ENCODE measurements around the gene PNPLA2. TPM values are rescaled to one million over a fixed set of nuclear protein-coding genes. Genes with fewer than 3 reads are reported as not detected.

Gene PNPLA2
- total and polyA plus RNA-seq, 10 of the 15 experiments (the other 5 are each of a cell fraction or from before 2014, with no cell fraction given) = 0.19 to 34.0 (median 8.1) TPM

DNA sequence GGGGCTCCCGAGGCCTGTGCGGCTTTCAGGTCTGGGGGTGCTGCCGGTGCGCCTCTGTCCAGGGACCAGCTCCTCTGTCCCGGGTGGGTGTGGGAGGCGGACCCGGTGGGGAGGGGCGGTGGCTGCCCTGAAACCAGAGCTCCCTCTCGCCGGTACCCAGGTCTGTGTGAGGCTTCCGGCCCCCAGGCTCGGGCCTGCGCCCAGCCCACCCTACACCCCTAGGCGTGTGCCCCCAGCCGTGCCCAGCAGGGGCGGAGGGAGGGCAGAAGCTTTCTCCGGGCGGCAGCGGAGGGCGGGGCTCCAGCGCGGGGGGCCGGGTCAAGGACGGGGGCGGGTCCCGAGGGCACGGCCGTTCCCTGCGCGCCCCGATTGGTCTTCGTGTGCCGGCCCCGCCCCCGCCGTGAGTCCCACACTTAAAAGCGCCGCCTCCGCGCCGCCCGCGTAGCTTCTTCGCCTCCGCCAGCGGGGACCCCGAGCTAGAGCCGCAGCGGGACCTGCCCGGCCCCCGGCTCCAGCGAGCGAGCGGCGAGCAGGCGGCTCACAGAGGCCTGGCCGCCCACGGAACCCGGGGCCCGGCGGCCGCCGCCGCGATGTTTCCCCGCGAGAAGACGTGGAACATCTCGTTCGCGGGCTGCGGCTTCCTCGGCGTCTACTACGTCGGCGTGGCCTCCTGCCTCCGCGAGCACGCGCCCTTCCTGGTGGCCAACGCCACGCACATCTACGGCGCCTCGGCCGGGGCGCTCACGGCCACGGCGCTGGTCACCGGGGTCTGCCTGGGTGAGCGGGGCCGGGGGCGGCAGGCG, 616 bp downstream of the PNPLA2 start (continued):
- TF ChIP-seq CHD4 (IDR thresholded peaks at IDR 0.05) (no peak), NFYA (IDR thresholded peaks at IDR 0.05; ENCODE audit: borderline replicate concordance, low read depth, low read length) (no peak), JUND (IDR thresholded peaks at IDR 0.05; ENCODE audit: low read depth, low read length) (no peak), KAT2A (conservative IDR thresholded peaks at IDR 0.05; ENCODE audit: control insufficient read depth, low read depth, low read length) (no peak), ETV6 (conservative IDR thresholded peaks at IDR 0.05 in 1 of 2, IDR thresholded peaks at IDR 0.05 in 1 of 2; ENCODE audit: borderline replicate concordance in 1 of 2, low read depth in 1 of 2) (no peak), CBX3 (IDR thresholded peaks at IDR 0.05; ENCODE audit: borderline replicate concordance, low read depth) (no peak), ZNF207 (IDR thresholded peaks at IDR 0.05; ENCODE audit: borderline replicate concordance) (peak; percentile 71; the same call in 1 of the 2 replicates), FOXM1 (IDR thresholded peaks at IDR 0.05; ENCODE audit: low read depth, low read length) (no peak), MYC (IDR thresholded peaks at IDR 0.05; ENCODE audit: insufficient read depth, insufficient read length, insufficient replicate concordance, low read length, severe bottlenecking) (no peak), KLF5 (IDR thresholded peaks at IDR 0.05; ENCODE audit: partially characterized antibody) (peak; percentile 64), RFX5 (IDR thresholded peaks at IDR 0.05; ENCODE audit: low read depth, low read length) (no peak), HDAC6 (IDR thresholded peaks at IDR 0.05; ENCODE audit: unreplicated experiment) (no peak), RUNX3 (IDR thresholded peaks at IDR 0.05; ENCODE audit: low read length) (peak; percentile 26; the same call in 1 of the 2 replicates), BHLHE40 (IDR thresholded peaks at IDR 0.05; ENCODE audit: borderline replicate concordance in 1 of 2, low read depth in 2 of 2, low read length in 1 of 2) (peak in 1 of 2 experiments; percentile 50; a peak in 2 of 4 replicates), SMAD1 (IDR thresholded peaks at IDR 0.05; ENCODE audit: low read depth, partially characterized antibody) (no peak), ZNF24 (IDR thresholded peaks at IDR 0.05) (peak; percentile 56; the same call in 1 of the 2 replicates), BCL11A (IDR thresholded peaks at IDR 0.05; ENCODE audit: low read depth, low read length) (no peak), RB1 (IDR thresholded peaks at IDR 0.05; ENCODE audit: borderline replicate concordance) (peak; percentile 63), ZNF274 (IDR thresholded peaks at IDR 0.05; ENCODE audit: insufficient read depth, insufficient read length) (no peak), TAF1 (IDR thresholded peaks at IDR 0.05; ENCODE audit: borderline replicate concordance, low read depth, low read length) (peak; percentile 74; the same call in 1 of the 2 replicates), BRCA1 (IDR thresholded peaks at IDR 0.05; ENCODE audit: low read depth, low read length) (no peak), POLR2AphosphoS2 (IDR thresholded peaks at IDR 0.05; ENCODE audit: low read depth, low read length) (peak; percentile 95), POU2F2 (IDR thresholded peaks at IDR 0.05; ENCODE audit: borderline replicate concordance, low read depth, low read length) (peak; percentile 70; the same call in 2 of the 3 replicates), ESRRA (IDR thresholded peaks at IDR 0.05; ENCODE audit: low read length) (no peak)
- TF ChIP-seq, protein P1, sequence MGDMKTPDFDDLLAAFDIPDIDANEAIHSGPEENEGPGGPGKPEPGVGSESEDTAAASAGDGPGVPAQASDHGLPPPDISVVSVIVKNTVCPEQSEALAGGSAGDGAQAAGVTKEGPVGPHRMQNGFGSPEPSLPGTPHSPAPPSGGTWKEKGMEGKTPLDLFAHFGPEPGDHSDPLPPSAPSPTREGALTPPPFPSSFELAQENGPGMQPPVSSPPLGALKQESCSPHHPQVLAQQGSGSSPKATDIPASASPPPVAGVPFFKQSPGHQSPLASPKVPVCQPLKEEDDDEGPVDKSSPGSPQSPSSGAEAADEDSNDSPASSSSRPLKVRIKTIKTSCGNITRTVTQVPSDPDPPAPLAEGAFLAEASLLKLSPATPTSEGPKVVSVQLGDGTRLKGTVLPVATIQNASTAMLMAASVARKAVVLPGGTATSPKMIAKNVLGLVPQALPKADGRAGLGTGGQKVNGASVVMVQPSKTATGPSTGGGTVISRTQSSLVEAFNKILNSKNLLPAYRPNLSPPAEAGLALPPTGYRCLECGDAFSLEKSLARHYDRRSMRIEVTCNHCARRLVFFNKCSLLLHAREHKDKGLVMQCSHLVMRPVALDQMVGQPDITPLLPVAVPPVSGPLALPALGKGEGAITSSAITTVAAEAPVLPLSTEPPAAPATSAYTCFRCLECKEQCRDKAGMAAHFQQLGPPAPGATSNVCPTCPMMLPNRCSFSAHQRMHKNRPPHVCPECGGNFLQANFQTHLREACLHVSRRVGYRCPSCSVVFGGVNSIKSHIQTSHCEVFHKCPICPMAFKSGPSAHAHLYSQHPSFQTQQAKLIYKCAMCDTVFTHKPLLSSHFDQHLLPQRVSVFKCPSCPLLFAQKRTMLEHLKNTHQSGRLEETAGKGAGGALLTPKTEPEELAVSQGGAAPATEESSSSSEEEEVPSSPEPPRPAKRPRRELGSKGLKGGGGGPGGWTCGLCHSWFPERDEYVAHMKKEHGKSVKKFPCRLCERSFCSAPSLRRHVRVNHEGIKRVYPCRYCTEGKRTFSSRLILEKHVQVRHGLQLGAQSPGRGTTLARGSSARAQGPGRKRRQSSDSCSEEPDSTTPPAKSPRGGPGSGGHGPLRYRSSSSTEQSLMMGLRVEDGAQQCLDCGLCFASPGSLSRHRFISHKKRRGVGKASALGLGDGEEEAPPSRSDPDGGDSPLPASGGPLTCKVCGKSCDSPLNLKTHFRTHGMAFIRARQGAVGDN (IDR thresholded peaks at IDR 0.05) = peak; percentile 88

Measured in GM12878 (cell line).